Motor neuron (in vitro differentiated cells): Measurements from ENCODE around the gene RPL27A. TPM values are rescaled to one million over a fixed set of nuclear protein-coding genes. Genes with fewer than 3 reads are reported as not detected.

Experiments used
- ATAC-seq, 8 experiments: fragments of 200-7000 bp; cut with Tn5 transposase; replicated peaks in 6 of 8; 2 replicates each; pipeline ENCODE4 v1.8.0; 2021; ENCODE audit warnings: mild to moderate bottlenecking in 8 of 8, moderate library complexity in 8 of 8
- H3K27ac ChIP-seq, 2 donors: fragments of 250-450 bp; sonication (Bioruptor Pico); 2 replicates each; pipeline ENCODE4 v1.9.0; 2021; ENCODE audit warnings: antibody characterized with exemption in 2 of 2, mild to moderate bottlenecking in 2 of 2, moderate library complexity in 1 of 2
- H3K4me1 ChIP-seq, 2 donors: fragments of 250-450 bp; sonication (Bioruptor Pico); replicated peaks in 1 of 2; 2 replicates each; pipeline ENCODE4 v1.6.1; 2021; ENCODE audit warnings: antibody characterized with exemption in 2 of 2, mild to moderate bottlenecking in 2 of 2, moderate library complexity in 1 of 2
- H3K4me3 ChIP-seq, 5 donors: fragments of 250-450 bp; sonication (Bioruptor Pico); 2 replicates each; pipeline ENCODE4 v1.9.0; 2021; ENCODE audit warnings: antibody characterized with exemption in 5 of 5, mild to moderate bottlenecking in 5 of 5, moderate library complexity in 4 of 5
- WGBS, 10 experiments: fragments of 450-650 bp; shearing (Covaris generic); methylation state at CpG; one replicate each; pipeline ENCODE4 v1.0.0; 2022; 5-methylcytosine and 5-hydroxymethylcytosine counted together
- in situ Hi-C, 9 experiments: fragments of 400-800 bp; cut with MboI; loops; one replicate each; pipeline ENCODE4 v1.15.0; 2021; ENCODE audit warnings: low sequenced_read_pairs in 9 of 9, low pct_unique_long_range_greater_than_20kb in 2 of 9; ENCODE audit not compliant: unreplicated experiment in 9 of 9
- total RNA-seq, 8 experiments: library from RNA; unstranded; fragments of 300-600 nt; gene quantifications; 2 replicates each; pipeline versions ENCODE4 v1.2.3 to v1.2.4, GENCODE V29; 2022

RPL27A gene
- total RNA-seq, 8 experiments from 2014 or later = 1,442 to 2,444 (median 1,804) TPM

DNA sequence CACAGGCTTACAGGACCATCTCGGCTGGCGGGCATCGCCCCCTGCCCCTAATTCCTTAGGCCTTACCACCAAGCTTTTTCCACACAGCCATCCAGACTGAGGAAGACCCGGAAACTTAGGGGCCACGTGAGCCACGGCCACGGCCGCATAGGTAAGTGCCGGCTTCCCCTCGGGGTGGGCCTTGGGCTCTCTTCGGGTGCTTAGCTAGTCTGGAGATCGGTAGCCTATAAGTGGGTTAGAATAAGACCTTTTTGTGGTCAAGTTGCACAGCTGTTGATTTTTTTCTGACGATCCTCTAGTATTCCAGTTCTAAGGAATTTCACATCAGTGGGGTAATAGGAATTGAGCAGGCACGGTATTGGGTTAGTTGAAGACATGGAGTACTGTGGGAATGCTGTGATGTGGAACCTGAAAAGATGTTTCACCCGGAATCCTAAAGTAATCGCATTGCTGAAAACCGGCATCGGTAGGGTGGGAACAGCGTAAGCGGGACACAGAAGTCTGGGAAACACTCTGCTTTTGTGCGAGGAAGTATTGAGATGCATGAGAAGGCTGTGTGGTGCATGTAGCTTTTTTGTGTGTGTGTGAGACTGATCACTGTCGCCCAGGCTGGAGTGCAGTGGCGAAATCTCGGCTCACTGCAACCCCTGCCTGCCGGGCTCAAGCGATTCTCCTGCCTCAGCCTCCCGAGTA, 669 bp downstream of the RPL27A start:
- peak in 4 of 8 experiments; percentile 1 to 12 (median 2) for ATAC-seq
- H3K27ac ChIP-seq = peak overlapping the region; percentile 95 to 98
- 0 to 8% (median 1%) methylated on average over 1 to 23 of the region's 27 CpGs for WGBS, 10 experiments
- in situ Hi-C loops = no loop called here
- peak overlapping the region; percentile 66 to 96 (median 95) for H3K4me3 ChIP-seq
- peaks cover 19 to 22% of the 10 kb centered on the region in 2 donors for H3K4me1 ChIP-seq

DNA sequence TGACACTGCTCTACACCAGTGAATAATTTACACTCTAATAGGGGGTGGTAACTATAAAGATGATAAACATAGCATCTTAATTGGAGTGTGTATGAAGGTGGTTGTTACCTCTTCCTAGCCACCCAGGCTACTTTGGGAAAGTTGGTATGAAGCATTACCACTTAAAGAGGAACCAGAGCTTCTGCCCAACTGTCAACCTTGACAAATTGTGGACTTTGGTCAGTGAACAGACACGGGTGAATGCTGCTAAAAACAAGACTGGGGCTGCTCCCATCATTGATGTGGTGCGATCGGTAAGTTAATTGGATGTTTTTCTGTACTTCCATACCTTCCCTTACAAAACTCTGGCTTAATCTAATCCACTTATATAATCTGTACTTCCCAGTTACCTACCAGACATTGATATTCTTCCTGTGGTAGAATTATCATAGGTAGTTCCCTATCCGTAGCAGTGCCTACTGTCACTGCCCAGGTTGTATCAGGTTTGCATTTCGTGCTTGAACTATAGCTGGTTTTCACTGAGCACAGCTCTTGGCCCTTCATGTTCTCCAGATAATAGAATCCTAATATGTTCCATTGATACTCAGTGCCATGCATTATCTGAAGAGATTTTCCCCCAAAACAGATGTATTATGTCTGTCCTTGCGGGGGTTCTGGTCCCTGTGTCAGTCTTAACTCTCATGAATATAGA, 2.2 kb downstream of the RPL27A start:
- Histone ChIP-seq H3K4me3 (peak overlapping the region in 1 of 5 donors; percentile 94), H3K27ac (no peak overlapping the region), H3K4me1 (peaks cover 19 to 28% of the 10 kb centered on the region in 2 donors)
- 42 to 100% (median 89%) methylated on average over 1 to 5 of the region's 6 CpGs for WGBS, 10 experiments
- in situ Hi-C loops = no loop called here
- ATAC-seq = no peak

DNA sequence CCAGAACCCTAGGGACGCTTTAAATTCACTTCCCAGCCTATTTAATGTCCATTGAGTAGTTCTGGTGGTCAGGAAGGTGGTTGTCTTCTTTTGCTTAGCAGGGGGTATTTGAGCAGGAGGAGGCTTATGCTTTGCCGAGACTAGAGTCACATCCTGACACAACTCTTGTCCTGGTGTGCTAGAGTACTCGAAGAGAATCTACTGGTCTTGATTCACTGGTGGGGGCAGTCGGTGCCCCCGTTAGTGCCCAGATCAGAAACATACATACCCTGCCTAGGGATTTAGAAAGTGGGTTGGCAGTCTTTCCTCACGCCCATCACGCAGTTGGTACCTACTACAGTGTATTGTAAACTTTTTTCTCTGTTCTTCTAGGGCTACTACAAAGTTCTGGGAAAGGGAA, 2.7 kb downstream of the RPL27A start:
- in situ Hi-C loops = no loop called here
- 53 to 98% (median 70%) methylated on average over 2 to 6 of the region's 7 CpGs; no CpG with 5 or more reads in 3 of the 10 experiments for WGBS, 10 experiments

DNA sequence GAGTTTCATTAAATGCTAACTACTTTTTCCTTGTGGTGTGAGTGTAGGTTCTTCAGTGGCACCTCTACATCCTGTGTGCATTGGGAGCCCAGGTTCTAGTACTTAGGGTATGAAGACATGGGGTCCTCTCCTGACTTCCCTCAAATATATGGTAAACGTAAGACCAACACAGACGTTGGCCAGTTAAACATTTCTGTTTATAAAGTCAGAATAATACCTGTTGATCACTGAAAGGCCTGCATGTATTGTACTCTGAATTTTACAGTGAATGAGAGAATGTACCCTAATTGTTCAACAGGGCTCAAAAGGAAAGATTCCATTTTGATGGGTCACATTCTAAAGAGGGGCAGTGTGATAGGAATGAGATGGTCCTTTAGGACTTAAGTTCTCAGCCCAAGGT, 3.2 kb downstream of the RPL27A start:
- 42 to 100% (median 85%) methylated on average over 2 of the region's 2 CpGs; no CpG with 5 or more reads in 3 of the 10 experiments for WGBS, 10 experiments
- in situ Hi-C loops = no loop called here
- Histone ChIP-seq H3K4me1 (peaks cover 19 to 28% of the 10 kb centered on the region in 2 donors), H3K27ac (no peak overlapping the region), H3K4me3 (no peak overlapping the region)
- ATAC-seq = no peak

More for the DNA sequence above, 2.7 kb downstream of the RPL27A start:
- H3K4me1 ChIP-seq = peaks cover 19 to 28% of the 10 kb centered on the region in 2 donors
- no peak overlapping the region for H3K27ac ChIP-seq
- H3K4me3 ChIP-seq = no peak overlapping the region
- ATAC-seq = no peak

DNA sequence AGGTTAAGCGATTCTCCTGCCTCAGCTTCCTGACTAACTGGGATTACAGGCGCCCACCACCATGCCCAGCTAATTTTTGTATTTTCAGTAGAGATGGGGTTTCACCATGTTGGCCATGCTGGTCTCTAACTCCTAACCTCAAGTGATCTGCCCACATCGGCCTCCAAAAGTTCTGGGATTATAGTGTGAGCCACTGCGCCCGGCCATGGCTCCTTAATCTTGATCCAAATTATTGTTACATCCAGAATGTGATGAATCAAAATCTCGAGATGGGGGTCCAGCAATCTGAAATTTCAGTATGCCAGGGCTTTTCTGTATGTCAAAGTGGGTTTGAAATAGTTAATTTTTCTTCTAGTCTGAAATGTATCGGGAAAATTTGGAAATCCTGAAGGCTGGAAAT, 3.7 kb downstream of the RPL27A start:
- Histone ChIP-seq H3K4me3 (no peak overlapping the region), H3K27ac (no peak overlapping the region), H3K4me1 (peaks cover 19 to 28% of the 10 kb centered on the region in 2 donors)
- in situ Hi-C loops = no loop called here
- no peak for ATAC-seq
- 67 to 100% (median 90%) methylated on average over 2 to 7 of the region's 7 CpGs; no CpG with 5 or more reads in 2 of the 10 experiments for WGBS, 10 experiments

DNA sequence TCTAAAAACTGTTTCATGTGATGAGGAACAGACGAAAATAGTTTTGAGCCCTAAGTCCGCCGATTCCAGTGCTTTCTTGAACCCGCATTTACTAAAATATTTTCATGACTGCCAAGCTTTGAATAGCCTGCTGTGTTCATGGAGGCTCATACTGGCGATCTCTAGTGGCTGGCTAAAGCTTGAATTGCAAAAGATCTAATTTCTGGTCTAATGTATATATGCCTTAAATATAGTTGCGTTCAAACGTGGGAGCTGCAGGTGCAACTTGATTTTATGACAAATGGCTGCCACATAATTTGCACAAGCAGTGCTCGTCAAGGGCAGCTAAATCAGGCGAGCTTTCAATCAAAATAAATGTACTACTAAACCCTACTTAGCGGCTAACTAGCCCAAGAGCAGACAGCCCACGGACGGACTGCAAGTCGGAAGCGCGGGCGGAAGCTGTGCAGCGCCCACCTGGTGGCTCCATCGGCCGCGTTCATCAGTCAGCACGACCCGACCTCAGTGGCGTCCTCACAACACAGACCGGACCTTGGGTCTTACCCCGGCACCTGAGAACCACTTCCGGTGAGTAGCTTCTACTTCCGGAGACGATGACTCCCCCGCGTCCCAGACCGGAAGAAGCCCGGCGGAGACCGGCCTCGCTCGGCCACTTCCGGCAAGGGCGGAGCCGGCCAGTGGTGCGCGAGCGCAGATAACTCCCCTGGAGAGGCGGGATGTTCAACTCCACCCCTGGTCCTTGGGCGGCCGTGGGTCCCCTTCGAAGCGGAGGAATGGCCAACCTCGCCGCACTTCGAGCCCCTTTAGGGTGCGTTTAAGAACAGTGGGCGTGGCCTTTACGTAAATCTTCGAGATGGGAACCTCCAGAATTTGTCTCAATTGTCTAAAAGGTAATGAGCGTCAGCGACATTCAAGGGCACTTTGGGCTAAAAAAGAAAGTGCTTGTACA, 6.1 kb downstream of the RPL27A start:
- peak overlapping the region; percentile 43 to 54 (median 53) for H3K4me3 ChIP-seq
- peak; percentile 78 to 99 (median 98) for ATAC-seq
- 0 to 30% (median 2%) methylated on average over 1 to 27 of the region's 56 CpGs for WGBS, 10 experiments
- in situ Hi-C loops = no loop called here
- H3K4me1 ChIP-seq = peaks cover 14 to 23% of the 10 kb centered on the region in 2 donors
- H3K27ac ChIP-seq = peak overlapping the region; percentile 75 to 88

DNA sequence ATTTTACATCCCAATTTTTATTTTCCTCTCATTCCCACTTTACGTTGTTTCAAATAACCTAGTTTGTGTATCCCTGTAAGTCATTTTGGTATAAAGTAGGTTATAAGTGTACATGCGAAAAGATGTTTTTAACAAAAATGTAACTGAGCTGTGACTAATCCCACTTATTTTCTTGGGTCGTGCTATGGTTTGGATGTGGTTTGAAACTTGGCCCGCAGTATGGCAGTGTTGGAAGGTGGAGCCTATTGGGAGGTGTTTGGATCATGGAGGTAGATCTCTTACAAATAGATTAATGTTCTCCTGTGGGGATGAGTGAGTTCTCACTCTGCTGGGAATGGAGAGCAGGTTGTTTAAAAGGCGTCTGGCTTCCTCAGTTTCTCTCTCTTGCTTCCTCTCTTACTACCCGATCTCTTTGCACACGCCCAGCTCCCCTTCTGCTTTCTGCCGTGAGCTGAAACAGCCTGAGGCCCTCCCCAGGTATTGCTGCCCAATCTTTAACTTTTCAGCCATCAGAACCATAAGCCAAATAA, 7.2 kb downstream of the RPL27A start:
- peak overlapping the region in 1 of 5 donors; percentile 54 for H3K4me3 ChIP-seq
- 60 to 100% (median 86%) methylated on average over 1 to 8 of the region's 8 CpGs for WGBS, 10 experiments
- in situ Hi-C loops = no loop called here
- peaks cover 8 to 14% of the 10 kb centered on the region in 2 donors for H3K4me1 ChIP-seq
- H3K27ac ChIP-seq = no peak overlapping the region
- ATAC-seq = no peak

DNA sequence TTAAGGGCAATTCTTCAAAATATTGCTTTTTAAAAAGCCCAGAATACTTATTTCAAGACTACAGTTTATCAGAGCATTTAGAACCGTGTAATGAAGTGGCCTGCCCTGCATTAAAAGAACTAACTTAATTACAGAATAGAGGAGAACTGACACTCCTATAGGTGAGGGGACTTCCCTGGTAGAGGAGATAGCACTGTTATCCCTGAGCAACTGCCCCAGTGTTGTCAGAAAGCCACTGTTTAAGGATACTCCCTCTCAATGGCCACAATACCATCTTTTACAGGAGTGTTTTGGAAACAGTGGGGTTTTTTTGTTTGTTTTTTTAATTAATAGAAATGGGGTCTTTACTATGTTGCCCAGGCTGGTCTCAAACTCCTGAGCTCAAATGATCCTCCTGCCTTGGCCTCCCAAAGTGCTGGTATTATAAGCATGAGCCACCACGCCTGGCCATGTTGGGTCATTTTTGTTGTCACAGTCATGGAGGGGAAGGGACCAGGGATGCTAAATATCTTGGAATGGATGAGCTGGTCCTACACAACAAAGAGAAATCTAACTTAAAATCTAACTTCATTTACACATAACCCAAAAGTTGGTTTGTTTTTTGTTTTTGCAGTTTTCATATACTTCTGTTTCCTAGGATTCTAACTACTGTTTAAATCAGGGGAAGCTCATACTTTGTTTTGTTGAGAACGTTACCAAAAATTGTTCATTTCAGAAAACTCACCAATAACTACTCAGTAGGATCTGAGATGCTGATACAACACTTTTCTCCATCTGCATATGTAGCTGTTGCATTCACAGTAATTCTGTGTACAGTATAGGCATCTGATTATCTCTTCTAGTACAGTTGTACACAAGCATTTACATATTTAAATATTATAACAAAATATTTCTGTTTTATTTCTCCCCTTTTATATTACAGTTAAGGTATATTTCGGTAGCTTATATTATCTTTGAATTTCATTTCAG, 8.1 kb downstream of the RPL27A start:
- ATAC-seq = no peak
- peaks cover 8 to 14% of the 10 kb centered on the region in 2 donors for H3K4me1 ChIP-seq
- in situ Hi-C loops = no loop called here
- no peak overlapping the region for H3K4me3 ChIP-seq
- H3K27ac ChIP-seq = no peak overlapping the region
- 66 to 100% (median 92%) methylated on average over 1 to 4 of the region's 4 CpGs for WGBS, 10 experiments

DNA sequence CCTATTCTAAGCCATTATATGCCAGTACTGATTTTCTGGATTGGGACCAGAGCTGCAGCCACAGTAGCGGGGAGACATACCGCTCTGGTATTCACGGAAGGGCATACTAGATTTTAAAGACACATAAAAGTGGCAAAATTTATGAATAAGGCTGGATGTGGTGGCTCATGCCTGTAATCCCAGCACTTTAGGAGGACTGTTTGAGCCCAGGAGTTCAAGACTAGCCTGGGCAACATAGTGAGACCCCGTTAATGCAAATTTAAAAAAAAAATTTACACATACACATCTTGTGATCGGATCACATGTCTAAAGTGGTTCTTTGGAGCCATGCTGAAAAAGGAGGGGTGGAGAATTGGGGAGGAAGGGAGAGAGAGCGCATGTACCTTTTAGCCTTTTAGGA, 9.0 kb downstream of the RPL27A start:
- 83 to 100% (median 96%) methylated on average over 1 to 5 of the region's 6 CpGs for WGBS, 10 experiments
- no peak for ATAC-seq
- Histone ChIP-seq H3K4me1 (peaks cover 8 to 14% of the 10 kb centered on the region in 2 donors), H3K4me3 (no peak overlapping the region), H3K27ac (no peak overlapping the region)
- in situ Hi-C loops = no loop called here

DNA sequence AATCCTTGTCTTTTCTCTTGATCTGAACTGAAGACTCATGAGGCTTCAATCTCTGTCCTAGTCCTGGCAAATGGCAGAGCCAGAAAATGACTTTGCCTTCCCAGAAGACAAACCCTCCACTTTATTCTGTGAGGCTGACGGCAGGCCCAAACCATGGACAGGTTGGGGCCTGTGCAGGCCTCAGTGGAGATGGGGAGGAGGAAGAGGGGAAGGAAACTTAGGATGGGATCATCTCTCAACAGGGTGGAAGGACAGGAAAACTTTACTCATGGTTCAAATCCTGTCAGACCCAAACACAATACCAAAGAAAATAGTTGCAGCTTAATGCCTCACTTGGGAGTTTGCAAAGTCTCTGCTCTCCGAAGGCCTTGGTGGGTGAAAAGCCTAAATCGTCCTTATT, 9.8 kb downstream of the RPL27A start:
- WGBS, 10 experiments = 60 to 100% (median 85%) methylated on average over 1 to 2 of the region's 3 CpGs; no CpG with 5 or more reads in 5 of the 10 experiments
- in situ Hi-C loops = no loop called here
- Histone ChIP-seq H3K4me3 (no peak overlapping the region), H3K27ac (no peak overlapping the region), H3K4me1 (peaks cover 8 to 14% of the 10 kb centered on the region in 2 donors)
- no peak for ATAC-seq

DNA sequence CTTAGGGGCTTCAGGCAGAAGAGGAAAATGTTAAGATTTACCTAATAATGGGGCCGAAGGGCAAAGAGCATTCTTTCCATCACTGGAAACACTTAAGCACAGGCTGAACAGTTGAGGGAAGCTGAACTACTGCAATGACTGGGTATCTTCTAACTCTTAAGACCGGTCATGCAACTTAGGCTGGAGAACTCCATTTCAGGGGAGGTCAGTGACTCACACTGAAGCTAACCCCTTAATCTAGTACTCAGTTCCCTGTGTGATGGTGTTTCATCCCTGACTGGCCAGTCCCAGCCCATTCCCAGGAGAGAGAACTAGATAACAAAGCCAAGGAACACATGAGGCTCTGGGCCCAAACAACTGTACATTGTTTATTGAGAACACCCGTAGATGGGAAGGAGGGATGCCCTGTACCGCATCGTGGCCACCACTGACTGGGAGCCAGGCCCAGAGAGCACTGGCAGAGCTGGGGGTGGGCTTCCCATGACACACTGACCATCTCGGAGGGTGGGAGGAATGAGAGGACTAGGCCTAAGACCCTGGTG, 10.5 kb downstream of the RPL27A start:
- Histone ChIP-seq H3K27ac (no peak overlapping the region), H3K4me1 (peaks cover under 1 to 7% of the 10 kb centered on the region in 2 donors), H3K4me3 (no peak overlapping the region)
- WGBS, 10 experiments = 97 to 100% (median 100%) methylated on average over 1 to 4 of the region's 6 CpGs; no CpG with 5 or more reads in 4 of the 10 experiments
- in situ Hi-C loops = no loop called here
- no peak for ATAC-seq
